GM18498 (cell line): ENCODE data around the gene PARN.
A peak's percentile ranks its signal among the peaks of the same experiment; 100 is the strongest.

ENCODE experiments used
- ATAC-seq: cut with Tn5 transposase; IDR thresholded peaks from one replicate; pipeline ENCODE4 v1.9.1; 2021; ENCODE audit warnings: mild to moderate bottlenecking, moderate library complexity; ENCODE audit not compliant: unreplicated experiment

The PARN gene

GRCh38 chr16:14501331-14502255, 128.5 kb downstream of the PARN start:
- no peak for ATAC-seq

GRCh38 chr16:14500791-14501190, 129.3 kb downstream of the PARN start:
- ATAC-seq, result no peak

- ATAC-seq, result no peak
These were observed 130.9 kb downstream of the PARN start for GRCh38 chr16:14499110-14499509.

- peak; percentile 14 for ATAC-seq
These were observed 132.6 kb downstream of the PARN start for GRCh38 chr16:14497245-14498082.

GRCh38 chr16:14496786-14497185, 133.3 kb downstream of the PARN start:
- no peak for ATAC-seq

- ATAC-seq, result no peak
These were observed 133.9 kb downstream of the PARN start for GRCh38 chr16:14496047-14496770.

- no peak for ATAC-seq
These were observed 134.6 kb downstream of the PARN start for GRCh38 chr16:14495213-14496046.

GRCh38 chr16:14494396-14494966, 135.6 kb downstream of the PARN start:
- no peak for ATAC-seq

GRCh38 chr16:14493791-14494190, 136.3 kb downstream of the PARN start:
- no peak for ATAC-seq

GRCh38 chr16:14492614-14493013, 137.4 kb downstream of the PARN start:
- no peak for ATAC-seq

GRCh38 chr16:14491861-14492529, 138.1 kb downstream of the PARN start:
- ATAC-seq, result no peak

- no peak for ATAC-seq
These were observed 139.8 kb downstream of the PARN start for GRCh38 chr16:14490235-14490634.

GRCh38 chr16:14489460-14489859, 140.6 kb downstream of the PARN start:
- no peak for ATAC-seq

- no peak for ATAC-seq
These were observed 142.5 kb downstream of the PARN start for GRCh38 chr16:14487579-14487978.

GRCh38 chr16:14486520-14487303, 143.3 kb downstream of the PARN start:
- ATAC-seq, result no peak

- ATAC-seq, result no peak
These were observed 144.1 kb downstream of the PARN start for GRCh38 chr16:14485811-14486519.

- ATAC-seq, result no peak
These were observed 144.9 kb downstream of the PARN start for GRCh38 chr16:14485121-14485551.

GRCh38 chr16:14483819-14484385, 146.2 kb downstream of the PARN start:
- no peak for ATAC-seq
